Prostate gland (tissue), 2 donors: ENCODE data around the gene UNC5C. TPM values are rescaled to one million over a fixed set of nuclear protein-coding genes. Genes with fewer than 3 reads are reported as not detected.

Source experiments
- DNase-seq: peaks from one replicate; pipeline ENCODE4 v3.0.0-alpha.2; 2019; ENCODE audit warnings: low spot score
- H3K27ac ChIP-seq, 2 donors: fragments of 200-600 bp; sonication (generic); 2 replicates each; pipeline ENCODE4 v1.5.1; 2017 to 2019
- H3K27me3 ChIP-seq: fragments of 200-600 bp; sonication (generic); replicated peaks from 2 replicates; pipeline ENCODE4 v1.5.1; 2019; ENCODE audit not compliant: insufficient read depth
- H3K36me3 ChIP-seq, 2 donors: fragments of 200-600 bp; sonication (generic); 1 replicate in 1 of 2; 2 replicates in 1 of 2; pipeline versions ENCODE4 v1.5.1 to v1.8.1; 2017 to 2019
- H3K4me1 ChIP-seq: fragments of 200-600 bp; sonication (generic); replicated peaks from 2 replicates; pipeline ENCODE4 v1.5.1; 2019
- H3K4me3 ChIP-seq, 2 donors: fragments of 200-600 bp; sonication (generic); 2 replicates each; pipeline ENCODE4 v1.5.1; 2017 to 2019
- H3K9me3 ChIP-seq: fragments of 200-600 bp; sonication (generic); 2 replicates; pipeline ENCODE4 v1.5.1; 2017
- POLR2A ChIP-seq: fragments of 450-650 bp; IDR thresholded peaks from one replicate; pipeline ENCODE4 v1.6.1; 2016; ENCODE audit warnings: antibody characterized with exemption, mild to moderate bottlenecking
- POLR2AphosphoS5 ChIP-seq: sonication (generic); formaldehyde crosslinking; IDR thresholded peaks from one replicate; pipeline ENCODE4 v1.6.1; 2017; ENCODE audit warnings: antibody characterized with exemption
- WGBS: methylation state at CpG from one replicate; pipeline ENCODE4 v1.1.5; 2018; 5-methylcytosine and 5-hydroxymethylcytosine counted together
- intact Hi-C: fragments of 100-400 bp; cut with DNase I; formaldehyde crosslinking; loops from one replicate; pipeline ENCODE4 v1.14.2; 2022
- total RNA-seq, 2 donors: library from RNA; depleted of rRNA; stranded (reverse); fragments of >200 nt; gene quantifications; one replicate each; pipeline ENCODE4 v1.1.0, GENCODE V29; 2016
- TF ChIP-seq, protein P1 (sequence below), 4 experiments: fragments of 200-600 bp in 2 of 4; fragments of 450-650 bp in 2 of 4; sonication (generic) in 2 of 4; IDR thresholded peaks; 1 replicate in 3 of 4; 2 replicates in 1 of 4; pipeline ENCODE4 v1.5.1; 2016 to 2019; ENCODE audit warnings: antibody characterized with exemption in 4 of 4, mild to moderate bottlenecking in 2 of 4, moderate library complexity in 2 of 4

Gene UNC5C
- total RNA-seq, 2 donors from 2014 or later = 1.8 to 15.5 TPM

GRCh38 chr4:95295157-95295556 is 253.6 kb downstream of the UNC5C start:
- Histone ChIP-seq H3K9me3 (no peaks in the 10 kb centered on the region), H3K27ac (no peak overlapping the region), H3K27me3 (no peaks in the 10 kb centered on the region), H3K4me1 (no peaks in the 10 kb centered on the region), H3K36me3 (no peaks in the 10 kb centered on the region), H3K4me3 (no peak overlapping the region)
- TF ChIP-seq, protein P1, sequence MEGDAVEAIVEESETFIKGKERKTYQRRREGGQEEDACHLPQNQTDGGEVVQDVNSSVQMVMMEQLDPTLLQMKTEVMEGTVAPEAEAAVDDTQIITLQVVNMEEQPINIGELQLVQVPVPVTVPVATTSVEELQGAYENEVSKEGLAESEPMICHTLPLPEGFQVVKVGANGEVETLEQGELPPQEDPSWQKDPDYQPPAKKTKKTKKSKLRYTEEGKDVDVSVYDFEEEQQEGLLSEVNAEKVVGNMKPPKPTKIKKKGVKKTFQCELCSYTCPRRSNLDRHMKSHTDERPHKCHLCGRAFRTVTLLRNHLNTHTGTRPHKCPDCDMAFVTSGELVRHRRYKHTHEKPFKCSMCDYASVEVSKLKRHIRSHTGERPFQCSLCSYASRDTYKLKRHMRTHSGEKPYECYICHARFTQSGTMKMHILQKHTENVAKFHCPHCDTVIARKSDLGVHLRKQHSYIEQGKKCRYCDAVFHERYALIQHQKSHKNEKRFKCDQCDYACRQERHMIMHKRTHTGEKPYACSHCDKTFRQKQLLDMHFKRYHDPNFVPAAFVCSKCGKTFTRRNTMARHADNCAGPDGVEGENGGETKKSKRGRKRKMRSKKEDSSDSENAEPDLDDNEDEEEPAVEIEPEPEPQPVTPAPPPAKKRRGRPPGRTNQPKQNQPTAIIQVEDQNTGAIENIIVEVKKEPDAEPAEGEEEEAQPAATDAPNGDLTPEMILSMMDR (IDR thresholded peaks at IDR 0.05) = no peak
- TF ChIP-seq POLR2A = no peak
- TF ChIP-seq POLR2AphosphoS5 = no peak
- intact Hi-C loops = no loop called here
- 61% methylated on average over 1 of the region's 1 CpG for WGBS
- DNase-seq = no peak

DNA sequence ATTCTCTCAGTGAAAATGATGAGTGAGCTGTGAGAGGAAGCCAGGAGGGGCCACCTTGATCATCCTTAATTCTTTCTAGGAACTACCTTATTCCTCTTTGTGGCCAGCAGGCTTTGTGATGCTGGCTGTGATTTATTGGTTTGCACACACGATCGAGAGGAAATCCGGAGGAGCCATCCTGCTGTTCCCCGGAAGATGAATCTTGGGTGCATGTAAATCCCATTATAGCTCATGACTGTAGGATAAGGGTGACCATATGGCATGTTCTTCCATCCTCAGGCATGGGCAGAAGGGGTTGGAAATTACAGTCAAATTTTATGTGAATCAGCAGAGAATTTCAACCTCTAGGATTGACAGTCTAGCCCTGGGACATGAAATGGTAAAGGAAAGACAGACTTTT is 254.5 kb downstream of the UNC5C start:
- 50% methylated on average over 4 of the region's 4 CpGs for WGBS
- H3K9me3 ChIP-seq = no peaks in the 10 kb centered on the region
- H3K4me1 ChIP-seq = no peaks in the 10 kb centered on the region
- H3K27ac ChIP-seq = no peak overlapping the region
- no peak for TF ChIP-seq POLR2A
- no peak for TF ChIP-seq POLR2AphosphoS5
- TF ChIP-seq, protein P1 (IDR thresholded peaks at IDR 0.05) = no peak
- no peaks in the 10 kb centered on the region for H3K36me3 ChIP-seq
- H3K4me3 ChIP-seq = no peak overlapping the region
- no peaks in the 10 kb centered on the region for H3K27me3 ChIP-seq
- DNase-seq = no peak
- intact Hi-C loops = no loop called here

DNA sequence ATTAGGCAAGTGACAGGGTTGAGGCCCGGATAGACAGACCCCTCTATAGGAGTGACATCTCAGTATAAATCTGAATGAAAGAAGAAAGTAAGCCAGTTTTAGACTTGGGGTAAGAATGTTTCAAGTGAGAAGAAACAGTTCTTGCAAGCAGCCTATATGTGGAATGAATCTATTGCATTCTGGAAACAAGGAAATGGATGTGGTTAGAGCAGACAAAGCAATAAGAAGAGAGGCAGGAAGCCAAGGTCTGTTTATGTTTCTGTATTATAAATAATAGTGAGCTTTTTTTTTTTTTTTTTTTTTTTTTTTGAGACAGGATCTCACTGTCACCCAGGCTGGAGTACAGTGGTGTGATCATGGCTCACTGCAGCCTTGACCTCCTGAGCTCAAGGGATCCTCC is 255.8 kb downstream of the UNC5C start:
- 89% methylated on average over 1 of the region's 1 CpG for WGBS
- DNase-seq = no peak

GRCh38 chr4:95290702-95291101 is 258.1 kb downstream of the UNC5C start:
- Histone ChIP-seq H3K4me3 (no peak overlapping the region), H3K27me3 (no peaks in the 10 kb centered on the region), H3K4me1 (no peaks in the 10 kb centered on the region), H3K27ac (no peak overlapping the region), H3K36me3 (no peaks in the 10 kb centered on the region), H3K9me3 (no peaks in the 10 kb centered on the region)
- intact Hi-C loops = no loop called here
- TF ChIP-seq, protein P1 (IDR thresholded peaks at IDR 0.05) = no peak
- TF ChIP-seq POLR2A (no peak), POLR2AphosphoS5 (no peak)
- DNase-seq = no peak
- WGBS = 67% methylated on average over 6 of the region's 6 CpGs

More for the DNA sequence above, 255.8 kb downstream of the UNC5C start:
- no peak overlapping the region for H3K27ac ChIP-seq
- H3K4me3 ChIP-seq = no peak overlapping the region
- TF ChIP-seq, protein P1 (IDR thresholded peaks at IDR 0.05) = no peak
- TF ChIP-seq POLR2AphosphoS5 (no peak), POLR2A (no peak)
- no peaks in the 10 kb centered on the region for H3K4me1 ChIP-seq
- no peaks in the 10 kb centered on the region for H3K36me3 ChIP-seq
- intact Hi-C loops = no loop called here
- no peaks in the 10 kb centered on the region for H3K9me3 ChIP-seq
- no peaks in the 10 kb centered on the region for H3K27me3 ChIP-seq

DNA sequence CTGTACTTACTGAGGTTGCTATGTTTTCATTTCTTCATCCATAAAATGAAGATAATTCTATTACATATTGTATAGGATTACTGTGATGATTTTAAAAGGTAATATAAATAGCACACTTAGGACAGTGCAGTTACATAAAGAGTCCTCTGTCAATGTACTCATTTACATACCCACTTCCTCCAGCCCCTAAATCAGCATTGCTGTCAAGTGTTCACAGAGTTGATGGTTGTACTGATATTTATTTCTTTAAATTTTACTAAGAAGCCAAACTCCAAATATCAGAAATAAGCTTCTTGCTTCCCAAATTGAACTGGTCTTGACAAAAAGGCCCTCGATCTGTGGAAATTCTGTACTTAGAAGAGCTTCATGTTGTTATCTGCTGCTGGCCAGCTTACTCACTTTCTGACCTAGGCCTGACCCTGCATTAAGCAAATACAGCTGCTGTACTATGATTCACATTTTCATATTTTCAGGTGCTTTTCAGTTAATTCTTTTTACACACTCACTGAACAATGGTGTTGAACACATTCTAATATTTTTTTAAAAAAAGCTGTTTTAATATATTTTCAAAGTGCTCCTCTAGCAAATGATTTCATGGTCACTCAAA is 259.6 kb downstream of the UNC5C start:
- Histone ChIP-seq H3K27me3 (no peaks in the 10 kb centered on the region), H3K9me3 (no peaks in the 10 kb centered on the region), H3K27ac (no peak overlapping the region), H3K4me1 (no peaks in the 10 kb centered on the region), H3K36me3 (no peaks in the 10 kb centered on the region), H3K4me3 (no peak overlapping the region)
- intact Hi-C loops = no loop called here
- TF ChIP-seq, protein P1 (IDR thresholded peaks at IDR 0.05) = no peak
- TF ChIP-seq POLR2A (no peak), POLR2AphosphoS5 (no peak)
- WGBS = 54% methylated on average over 1 of the region's 1 CpG
- no peak for DNase-seq
